Measurements from ENCODE around the gene TMEM255B.
A peak's percentile ranks its signal among the peaks of the same experiment; 100 is the strongest.

Gene TMEM255B

DNA sequence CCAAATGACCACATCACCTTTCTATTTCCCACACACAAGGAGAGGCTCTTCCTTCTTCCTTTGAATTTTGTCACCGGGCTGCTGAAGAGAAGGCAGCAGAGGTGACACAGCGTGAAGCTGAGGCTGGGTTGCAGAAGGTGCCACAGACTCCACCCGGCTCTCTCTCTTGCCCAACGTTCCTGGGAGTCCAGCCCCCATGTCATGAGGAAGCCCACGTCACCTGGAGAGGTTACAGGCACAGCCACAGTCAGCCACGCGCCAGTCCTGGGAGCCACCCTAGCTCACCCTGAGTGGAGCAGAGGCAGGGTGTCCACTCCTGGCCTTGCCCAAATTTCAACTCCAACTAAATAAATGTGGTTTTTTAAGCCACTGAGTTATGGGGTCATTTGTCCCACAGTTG lies 4.8 kb upstream of the TMEM255B start:
- Histone ChIP-seq H3K27ac (ENCODE audit: poor library complexity, severe bottlenecking) (no peak overlapping the region), H3K9me3 (ENCODE audit: severe bottlenecking) (no peaks in the 10 kb centered on the region), H3K36me3 (ENCODE audit: low read depth) (no peaks in the 10 kb centered on the region), H3K4me1 (ENCODE audit: insufficient read depth, poor library complexity, severe bottlenecking) (peaks cover 7% of the 10 kb centered on the region), H3K27me3 (ENCODE audit: insufficient read depth, poor library complexity, severe bottlenecking) (no peaks in the 10 kb centered on the region), H3K4me3 (ENCODE audit: severe bottlenecking) (no peak overlapping the region)
- DNase-seq (ENCODE audit: low spot score) (no peak), ATAC-seq (ENCODE audit: low read depth) (no peak)
- TF ChIP-seq, protein P1, sequence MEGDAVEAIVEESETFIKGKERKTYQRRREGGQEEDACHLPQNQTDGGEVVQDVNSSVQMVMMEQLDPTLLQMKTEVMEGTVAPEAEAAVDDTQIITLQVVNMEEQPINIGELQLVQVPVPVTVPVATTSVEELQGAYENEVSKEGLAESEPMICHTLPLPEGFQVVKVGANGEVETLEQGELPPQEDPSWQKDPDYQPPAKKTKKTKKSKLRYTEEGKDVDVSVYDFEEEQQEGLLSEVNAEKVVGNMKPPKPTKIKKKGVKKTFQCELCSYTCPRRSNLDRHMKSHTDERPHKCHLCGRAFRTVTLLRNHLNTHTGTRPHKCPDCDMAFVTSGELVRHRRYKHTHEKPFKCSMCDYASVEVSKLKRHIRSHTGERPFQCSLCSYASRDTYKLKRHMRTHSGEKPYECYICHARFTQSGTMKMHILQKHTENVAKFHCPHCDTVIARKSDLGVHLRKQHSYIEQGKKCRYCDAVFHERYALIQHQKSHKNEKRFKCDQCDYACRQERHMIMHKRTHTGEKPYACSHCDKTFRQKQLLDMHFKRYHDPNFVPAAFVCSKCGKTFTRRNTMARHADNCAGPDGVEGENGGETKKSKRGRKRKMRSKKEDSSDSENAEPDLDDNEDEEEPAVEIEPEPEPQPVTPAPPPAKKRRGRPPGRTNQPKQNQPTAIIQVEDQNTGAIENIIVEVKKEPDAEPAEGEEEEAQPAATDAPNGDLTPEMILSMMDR (IDR thresholded peaks at IDR 0.05; ENCODE audit: poor library complexity, severe bottlenecking): no peak

DNA sequence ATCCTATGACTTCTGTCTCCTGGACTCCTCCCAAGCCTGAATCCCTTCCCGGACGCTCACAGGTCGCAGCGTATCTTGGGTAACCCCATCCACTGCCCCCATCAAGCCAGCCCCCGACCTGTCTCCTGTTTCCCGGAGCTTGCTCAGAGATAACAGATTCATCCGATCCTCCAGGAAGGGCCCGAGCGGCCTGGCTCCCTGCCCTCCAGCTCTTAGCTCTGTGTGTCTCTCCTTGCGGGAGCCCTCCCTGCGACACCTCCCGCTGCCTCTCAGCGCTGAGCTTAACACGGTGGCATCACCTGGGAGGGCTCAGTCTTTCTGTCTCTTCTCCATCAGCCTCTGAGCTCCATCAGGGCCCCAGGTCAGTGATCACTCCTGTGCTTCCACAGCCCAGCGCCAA lies 4.3 kb upstream of the TMEM255B start:
- H3K9me3 ChIP-seq (ENCODE audit: severe bottlenecking): no peaks in the 10 kb centered on the region
- H3K27me3 ChIP-seq (ENCODE audit: insufficient read depth, poor library complexity, severe bottlenecking): no peaks in the 10 kb centered on the region
- peaks cover 7% of the 10 kb centered on the region for H3K4me1 ChIP-seq (ENCODE audit: insufficient read depth, poor library complexity, severe bottlenecking)
- no peak overlapping the region for H3K27ac ChIP-seq (ENCODE audit: poor library complexity, severe bottlenecking)
- ATAC-seq (ENCODE audit: low read depth) (no peak), DNase-seq (ENCODE audit: low spot score) (no peak)
- no peaks in the 10 kb centered on the region for H3K36me3 ChIP-seq (ENCODE audit: low read depth)
- no peak overlapping the region for H3K4me3 ChIP-seq (ENCODE audit: severe bottlenecking)
- TF ChIP-seq, protein P1 (IDR thresholded peaks at IDR 0.05; ENCODE audit: poor library complexity, severe bottlenecking): no peak

DNA sequence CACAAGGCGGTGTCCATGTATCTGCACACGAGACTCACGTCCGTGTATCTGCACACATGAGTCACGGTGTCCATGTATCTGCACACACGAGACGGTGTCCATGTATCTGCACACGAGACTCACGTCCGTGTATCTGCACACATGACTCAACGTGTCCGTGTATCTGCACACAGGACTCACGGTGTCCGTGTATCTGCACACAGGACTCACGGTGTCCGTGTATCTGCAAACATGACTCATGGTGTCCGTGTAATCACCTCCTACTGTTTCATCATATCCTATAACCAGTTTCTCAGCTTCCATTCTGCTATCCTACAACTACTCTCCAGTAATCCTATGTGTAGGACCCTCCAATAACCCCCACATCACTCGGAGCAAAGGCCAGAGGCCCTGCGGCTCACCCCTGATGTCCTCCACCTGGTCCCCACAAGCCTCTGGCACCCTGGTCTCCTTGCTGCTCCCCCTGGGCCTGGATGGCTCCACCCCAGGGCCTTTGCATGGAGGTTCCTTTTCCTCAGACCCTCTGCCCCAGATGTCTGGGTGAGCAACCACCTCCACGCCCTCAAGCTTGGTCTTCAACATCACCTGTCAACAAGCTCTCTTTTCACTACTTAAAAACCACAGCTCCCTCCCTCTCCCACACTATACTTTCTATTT lies 2.5 kb upstream of the TMEM255B start:
- ATAC-seq (ENCODE audit: low read depth) (no peak; the same call in 2 of the 3 replicates), DNase-seq (ENCODE audit: low spot score) (no peak)
- H3K4me1 ChIP-seq (ENCODE audit: insufficient read depth, poor library complexity, severe bottlenecking): peaks cover 7% of the 10 kb centered on the region
- no peak overlapping the region for H3K4me3 ChIP-seq (ENCODE audit: severe bottlenecking)
- TF ChIP-seq, protein P1 (IDR thresholded peaks at IDR 0.05; ENCODE audit: poor library complexity, severe bottlenecking): no peak
- no peak overlapping the region for H3K27ac ChIP-seq (ENCODE audit: poor library complexity, severe bottlenecking)
- H3K27me3 ChIP-seq (ENCODE audit: insufficient read depth, poor library complexity, severe bottlenecking): no peaks in the 10 kb centered on the region
- H3K9me3 ChIP-seq (ENCODE audit: severe bottlenecking): no peaks in the 10 kb centered on the region
- no peaks in the 10 kb centered on the region for H3K36me3 ChIP-seq (ENCODE audit: low read depth)

DNA sequence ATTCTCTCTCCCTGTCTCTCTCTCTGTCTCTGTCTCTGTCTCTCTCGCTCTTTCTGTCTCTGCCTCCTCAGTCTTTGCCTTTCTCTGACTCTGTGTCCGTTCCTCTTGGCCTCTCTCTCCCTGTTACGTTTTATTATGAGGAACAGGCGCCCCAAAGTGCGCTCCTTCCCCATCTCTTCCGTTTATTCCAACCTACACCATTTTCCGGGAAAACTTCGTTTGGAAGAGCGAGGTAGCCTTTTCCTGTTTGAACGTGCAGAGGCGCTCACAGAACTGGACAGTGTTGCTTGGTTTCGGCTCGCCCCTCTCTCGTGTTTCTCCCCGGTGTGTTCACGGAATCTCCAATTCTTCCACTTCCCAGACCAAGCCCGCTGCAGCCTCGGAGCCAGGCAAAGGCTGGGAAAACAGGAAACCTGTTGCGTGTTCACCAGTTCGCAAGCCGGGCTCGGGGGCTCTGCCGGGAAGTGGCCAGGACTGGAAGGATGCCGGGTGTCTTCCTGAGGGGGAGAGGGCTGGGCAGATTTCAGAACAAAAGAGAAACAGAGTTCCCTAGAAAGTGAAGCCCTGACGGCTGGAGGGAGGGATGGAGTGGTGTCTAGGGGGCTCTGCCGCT lies 605 bp downstream of the TMEM255B start:
- DNase-seq (ENCODE audit: low spot score) (no peak), ATAC-seq (ENCODE audit: low read depth) (peak; percentile 32)
- peak overlapping the region; percentile 76 for H3K4me3 ChIP-seq (ENCODE audit: severe bottlenecking)
- H3K9me3 ChIP-seq (ENCODE audit: severe bottlenecking): no peaks in the 10 kb centered on the region
- TF ChIP-seq, protein P1 (IDR thresholded peaks at IDR 0.05; ENCODE audit: poor library complexity, severe bottlenecking): no peak
- H3K36me3 ChIP-seq (ENCODE audit: low read depth): no peaks in the 10 kb centered on the region
- peaks cover 7% of the 10 kb centered on the region for H3K4me1 ChIP-seq (ENCODE audit: insufficient read depth, poor library complexity, severe bottlenecking)
- H3K27me3 ChIP-seq (ENCODE audit: insufficient read depth, poor library complexity, severe bottlenecking): no peaks in the 10 kb centered on the region
- peak overlapping the region; percentile 3 for H3K27ac ChIP-seq (ENCODE audit: poor library complexity, severe bottlenecking)

DNA sequence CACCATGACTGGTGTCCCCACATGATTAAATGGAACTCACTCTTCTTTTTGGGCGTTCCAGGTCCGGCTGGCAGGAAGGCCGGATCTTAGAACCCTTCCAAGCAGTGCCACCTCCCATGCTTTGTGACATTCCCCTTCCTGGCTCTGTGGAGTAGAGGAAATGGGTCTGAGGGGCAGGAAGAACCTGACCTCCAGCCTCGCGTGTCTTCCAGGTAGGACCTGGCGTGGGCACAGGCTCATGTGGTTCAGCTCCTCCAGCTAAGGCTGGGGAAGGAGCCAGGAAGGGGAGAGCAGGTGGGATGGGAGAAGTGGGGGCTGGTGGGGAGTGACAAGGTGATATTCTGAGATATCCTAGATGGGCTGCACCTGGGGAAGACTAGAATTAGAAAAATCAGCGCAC lies 2.1 kb downstream of the TMEM255B start:
- H3K27ac ChIP-seq (ENCODE audit: poor library complexity, severe bottlenecking): no peak overlapping the region
- no peaks in the 10 kb centered on the region for H3K36me3 ChIP-seq (ENCODE audit: low read depth)
- H3K4me3 ChIP-seq (ENCODE audit: severe bottlenecking): no peak overlapping the region
- DNase-seq (ENCODE audit: low spot score) (no peak), ATAC-seq (ENCODE audit: low read depth) (no peak)
- no peaks in the 10 kb centered on the region for H3K9me3 ChIP-seq (ENCODE audit: severe bottlenecking)
- peaks cover 7% of the 10 kb centered on the region for H3K4me1 ChIP-seq (ENCODE audit: insufficient read depth, poor library complexity, severe bottlenecking)
- no peaks in the 10 kb centered on the region for H3K27me3 ChIP-seq (ENCODE audit: insufficient read depth, poor library complexity, severe bottlenecking)
- TF ChIP-seq, protein P1 (IDR thresholded peaks at IDR 0.05; ENCODE audit: poor library complexity, severe bottlenecking): no peak
